K562 (cell line): Measurements from ENCODE around the gene LUC7L. TPM values are rescaled to one million over a fixed set of nuclear protein-coding genes. Genes with fewer than 3 reads are reported as not detected.

Experiments
- CBFA2T2 ChIP-seq: fragments of 450-650 bp; conservative IDR thresholded peaks from 2 replicates; pipeline ENCODE4 v1.6.1; 2017; ENCODE audit warnings: mild to moderate bottlenecking
- CREB3 ChIP-seq: fragments of 450-650 bp; conservative IDR thresholded peaks from 2 replicates; pipeline ENCODE4 v1.6.1; 2016; ENCODE audit warnings: missing genetic modification characterization, low read depth, mild to moderate bottlenecking, missing compliant biosample characterization, moderate library complexity
- CREM ChIP-seq: IDR thresholded peaks from 2 replicates; pipeline ENCODE4 v1.6.1; 2014; ENCODE audit warnings: antibody characterized with exemption, low read depth
- DMBX1 ChIP-seq: fragments of 250-450 bp; sonication (Bioruptor Pico); IDR thresholded peaks from 2 replicates; pipeline ENCODE4 v1.8.0; 2022; ENCODE audit warnings: inconsistent platforms, mild to moderate bottlenecking, moderate library complexity, borderline replicate concordance
- EP300 ChIP-seq: IDR thresholded peaks from 2 replicates; pipeline ENCODE4 v1.6.1; 2012; ENCODE audit warnings: low read length, improper control_type of control experiment
- FOSL1 ChIP-seq: fragments of 200-800 bp; sonication (Bioruptor generic); conservative IDR thresholded peaks from 2 replicates; pipeline ENCODE4 v1.6.1; 2016; ENCODE audit warnings: missing genetic modification characterization, missing compliant biosample characterization
- HDAC1 ChIP-seq, 2 experiments: fragments of 450-650 bp; IDR thresholded peaks; 2 replicates each; pipeline ENCODE4 v1.6.1; 2016 to 2017; ENCODE audit warnings: inconsistent platforms in 1 of 2, mild to moderate bottlenecking in 1 of 2, moderate library complexity in 1 of 2
- HINFP ChIP-seq: fragments of 450-650 bp; conservative IDR thresholded peaks from 2 replicates; pipeline ENCODE4 v1.6.1; 2016; ENCODE audit warnings: missing genetic modification characterization, low read depth, mild to moderate bottlenecking, control low read depth, missing compliant biosample characterization
- IRF9 ChIP-seq: fragments of 450-650 bp; IDR thresholded peaks from 2 replicates; pipeline ENCODE4 v1.6.1; 2016; ENCODE audit warnings: missing biosample characterization, missing genetic modification characterization
- L3MBTL2 ChIP-seq: fragments of 450-650 bp; IDR thresholded peaks from 2 replicates; pipeline ENCODE4 v1.6.1; 2016; ENCODE audit warnings: mild to moderate bottlenecking, moderate library complexity
- MEF2D ChIP-seq: conservative IDR thresholded peaks from 2 replicates; pipeline ENCODE4 v1.6.1; 2016; ENCODE audit warnings: low read depth, missing genetic modification characterization, missing compliant biosample characterization
- PKNOX1 ChIP-seq: fragments of 450-650 bp; IDR thresholded peaks from 2 replicates; pipeline ENCODE4 v1.6.1; 2016
- POLR2AphosphoS5 ChIP-seq: IDR thresholded peaks from 2 replicates; pipeline ENCODE4 v1.6.1; 2011; ENCODE audit warnings: mild to moderate bottlenecking, low read depth, low read length, moderate library complexity; ENCODE audit not compliant: control insufficient read depth, insufficient read depth
- PYGO2 ChIP-seq: fragments of 450-650 bp; IDR thresholded peaks from 2 replicates; pipeline ENCODE4 v1.6.1; 2016; ENCODE audit warnings: mild to moderate bottlenecking, missing genetic modification characterization, moderate library complexity, missing compliant biosample characterization
- RFX7 ChIP-seq: fragments of 250-450 bp; sonication (Bioruptor Pico); IDR thresholded peaks from 2 replicates; pipeline ENCODE4 v1.5.1; 2021; ENCODE audit warnings: mild to moderate bottlenecking
- SP1 ChIP-seq: sonication (generic); formaldehyde crosslinking; IDR thresholded peaks from 2 replicates; pipeline ENCODE4 v1.8.1; 2022; ENCODE audit warnings: mild to moderate bottlenecking, missing genetic modification reagents
- SP2 ChIP-seq: IDR thresholded peaks from 2 replicates; pipeline ENCODE4 v1.6.1; 2011; ENCODE audit warnings: mild to moderate bottlenecking, low read depth, low read length, moderate library complexity; ENCODE audit not compliant: poor library complexity, severe bottlenecking; ENCODE audit errors: extremely low read depth
- ZNF146 ChIP-seq: IDR thresholded peaks from one replicate; pipeline ENCODE4 v1.6.1; 2018; ENCODE audit warnings: missing compliant biosample characterization; ENCODE audit not compliant: unreplicated experiment
- ZNF384 ChIP-seq: IDR thresholded peaks from 2 replicates; pipeline ENCODE4 v1.6.1; 2012; ENCODE audit warnings: low read depth, low read length, improper control_type of control experiment
- ZNF583 ChIP-seq: fragments of 250-450 bp; sonication (Bioruptor Pico); IDR thresholded peaks from 2 replicates; pipeline ENCODE4 v1.4.0; 2020
- ZNF584 ChIP-seq: fragments of 200-800 bp; sonication (Bioruptor generic); IDR thresholded peaks from 2 replicates; pipeline ENCODE4 v1.6.1; 2016; ENCODE audit warnings: low read depth, mild to moderate bottlenecking, missing genetic modification characterization, missing compliant biosample characterization
- ZNF740 ChIP-seq, 3 experiments: fragments of 200-800 bp in 1 of 3; sonication (Bioruptor generic) in 1 of 3; sonication (generic) in 1 of 3; formaldehyde crosslinking in 1 of 3; IDR thresholded peaks; 2 replicates each; pipeline versions ENCODE4 v1.6.1 to v1.8.0; 2016 to 2022; ENCODE audit warnings: mild to moderate bottlenecking in 2 of 3, missing compliant biosample characterization in 2 of 3, missing genetic modification characterization in 2 of 3, missing genetic modification reagents in 1 of 3
- polyA plus RNA-seq, 8 experiments: library from polyadenylated mRNA; depleted of rRNA in 4 of 8; stranded (reverse) in 5 of 8; unstranded in 3 of 8; fragments of >200 nt; fragmentation: Nextera tagmentation in 2 of 8; fragmentation: Illumina TruSeq in 1 of 8; extraction: Ambion mirVana in 2 of 8; extraction: Trizol in 1 of 8; gene quantifications; 2 replicates each; pipeline versions ENCODE4 v1.2.1 to v1.2.3, GENCODE V29; 2011 to 2014; ENCODE audit warnings: inconsistent platforms in 1 of 8, missing spikeins in 1 of 8
- total RNA-seq, 7 experiments: library from RNA; depleted of rRNA in 6 of 7; stranded (reverse); fragments of >200 nt in 6 of 7; fragmentation: Illumina TruSeq in 2 of 7; extraction: Trizol in 2 of 7; gene quantifications; 2 replicates each; pipeline versions ENCODE4 v1.2.1 to v1.2.3, GENCODE V29; 2011 to 2021; ENCODE audit warnings: low replicate concordance in 1 of 7

LUC7L gene
- total and polyA plus RNA-seq, 9 of the 15 experiments (the other 6 are each of a cell fraction or from before 2014, with no cell fraction given) = 1.7 to 93.3 (median 59.5) TPM

- TF ChIP-seq HINFP (tag) = no peak
- peak; percentile 41; the same call in 1 of the 2 replicates for TF ChIP-seq PKNOX1
- TF ChIP-seq DMBX1 = 0 out of 2 replicates have a peak, but pooled peaks have one; percentile 36
- no peak for TF ChIP-seq ZNF584 (CRISPR knock-in tag)
- TF ChIP-seq ZNF146 (CRISPR knock-in tag) = peak; percentile 95
- peak; percentile 74 for TF ChIP-seq CBFA2T2
- 0 out of 2 replicates have a peak, but pooled peaks have one; percentile 40 for TF ChIP-seq POLR2AphosphoS5
- TF ChIP-seq L3MBTL2 = peak; percentile 48; the same call in 1 of the 2 replicates
- peak; percentile 85 for TF ChIP-seq IRF9 (tag)
- peak; percentile 75 for TF ChIP-seq SP1 (CRISPR knock-in tag)
- peak in 1 of 2 experiments; percentile 80; a peak in 2 of 4 replicates for TF ChIP-seq HDAC1 (IDR thresholded peaks at IDR 0.05)
- peak; percentile 38; the same call in 1 of the 2 replicates for TF ChIP-seq MEF2D (tag)
- peak; percentile 89 for TF ChIP-seq CREM
- no peak for TF ChIP-seq SP2
- 0 out of 2 replicates have a peak, but pooled peaks have one; percentile 13 for TF ChIP-seq PYGO2
- TF ChIP-seq FOSL1 = peak; percentile 37; the same call in 1 of the 2 replicates
- peak; percentile 65 for TF ChIP-seq EP300
- 0 out of 2 replicates have a peak, but pooled peaks have one; percentile 21 for TF ChIP-seq ZNF384
- peak; percentile 37; the same call in 1 of the 2 replicates for TF ChIP-seq ZNF583 (CRISPR knock-in tag)
- no peak for TF ChIP-seq ZNF740 (CRISPR knock-in tag; IDR thresholded peaks at IDR 0.05)
- TF ChIP-seq ZNF740 (tag; IDR thresholded peaks at IDR 0.05) = no peak
- TF ChIP-seq RFX7 (CRISPR knock-in tag) = no peak
- TF ChIP-seq CREB3 (tag) = 0 out of 2 replicates have a peak, but pooled peaks have one; percentile 33
Measured at GRCh38 chr16:144797-145252, 84.4 kb downstream of the LUC7L start (continued).
